ENCODE results near the gene GNAI2.
A peak's percentile ranks its signal among the peaks of the same experiment; 100 is the strongest.

Gene GNAI2

DNA sequence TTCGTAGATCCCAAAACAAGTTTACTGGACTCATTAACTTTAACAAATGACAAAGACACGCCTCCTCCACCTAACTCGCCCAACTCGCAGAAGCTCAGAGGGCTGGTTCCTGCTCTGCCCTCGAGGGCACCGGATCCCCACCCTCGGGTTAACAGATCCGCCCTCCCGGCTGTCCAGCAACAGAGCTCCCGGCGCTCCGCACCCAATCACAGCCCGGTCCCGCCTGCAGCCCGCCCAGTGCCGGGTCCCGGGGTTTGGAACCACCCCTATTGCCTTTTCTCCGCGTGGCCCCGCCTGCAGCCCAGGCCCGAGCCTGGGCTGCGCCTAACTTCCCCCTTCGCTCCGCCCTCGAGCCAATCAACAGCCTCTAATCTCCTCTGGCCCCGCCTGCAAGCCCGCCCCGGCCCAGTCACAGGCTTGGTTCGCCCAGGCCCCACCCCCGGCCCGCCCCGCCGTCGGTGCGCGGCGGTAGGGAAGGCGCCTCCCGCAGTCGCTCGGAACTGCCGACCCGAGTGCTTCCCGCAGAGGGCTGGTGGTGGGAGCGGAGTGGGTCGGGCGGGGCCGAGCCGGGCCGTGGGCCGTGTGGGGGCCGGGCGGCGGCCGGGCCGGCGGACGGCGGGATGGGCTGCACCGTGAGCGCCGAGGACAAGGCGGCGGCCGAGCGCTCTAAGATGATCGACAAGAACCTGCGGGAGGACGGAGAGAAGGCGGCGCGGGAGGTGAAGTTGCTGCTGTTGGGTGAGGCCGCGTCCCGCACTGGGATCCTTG lies at the start of gene GNAI2:
TSS of gene GNAI2 (plus strand) at position 489 of the 768 bp plus-strand sequence. CDS start at position 621, 132 bp downstream.
- DNase-seq (ENCODE audit: low read depth in 2 of 2) = peak; percentile 98 to 99

DNA sequence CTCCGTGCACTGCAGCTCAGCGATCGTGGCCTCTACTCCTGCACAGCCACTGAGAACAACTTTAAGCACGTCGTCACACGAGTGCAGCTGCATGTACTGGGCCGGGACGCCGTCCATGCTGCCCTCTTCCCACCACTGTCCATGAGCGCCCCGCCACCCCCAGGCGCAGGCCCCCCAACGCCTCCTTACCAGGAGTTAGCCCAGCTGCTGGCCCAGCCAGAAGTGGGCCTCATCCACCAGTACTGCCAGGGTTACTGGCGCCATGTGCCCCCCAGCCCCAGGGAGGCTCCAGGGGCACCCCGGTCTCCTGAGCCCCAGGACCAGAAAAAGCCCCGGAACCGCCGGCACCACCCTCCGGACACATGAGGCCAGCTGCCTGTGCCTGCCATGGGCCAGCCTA lies 48.3 kb upstream of the GNAI2 start:
- no peak for DNase-seq (ENCODE audit: low read depth in 2 of 2)

DNA sequence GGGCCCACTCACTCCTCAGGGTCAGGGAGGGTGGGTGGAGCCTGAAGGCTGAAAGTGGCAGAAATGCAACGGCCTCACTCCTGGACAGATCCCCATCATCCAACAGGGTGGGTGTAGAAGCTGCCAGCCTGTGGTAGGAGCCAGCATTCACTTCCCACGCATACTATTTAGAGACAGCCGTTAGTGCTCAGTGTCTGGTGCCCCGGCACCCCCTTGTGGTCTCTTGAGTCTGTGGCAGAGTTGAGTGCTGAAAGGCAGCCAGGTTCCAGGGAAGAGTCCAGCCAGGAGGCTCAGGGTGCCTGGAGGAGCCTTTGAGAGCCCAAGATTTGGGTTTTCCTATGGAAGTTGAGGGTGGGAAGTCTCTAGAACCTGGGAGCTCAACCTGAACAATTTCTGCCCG lies 46.7 kb upstream of the GNAI2 start:
- DNase-seq (ENCODE audit: low read depth in 2 of 2) = no peak

- no peak for DNase-seq (ENCODE audit: low read depth in 2 of 2)
Observed at GRCh38 chr3:50189989-50190388, 46.0 kb upstream of the GNAI2 start.

- DNase-seq (ENCODE audit: low read depth in 2 of 2) = no peak
Observed at GRCh38 chr3:50190936-50191660, 44.9 kb upstream of the GNAI2 start, which contains the start of gene GNAT1. GNAT1 (plus strand) TSS chr3:50191610; CDS start chr3:50191726, 116 bp downstream.

- no peak for DNase-seq (ENCODE audit: low read depth in 2 of 2)
Observed at GRCh38 chr3:50192124-50192523, 43.9 kb upstream of the GNAI2 start.

- peak; percentile 76 to 82 for DNase-seq (ENCODE audit: low read depth in 2 of 2)
Observed at GRCh38 chr3:50192689-50193141, 43.3 kb upstream of the GNAI2 start.

- DNase-seq (ENCODE audit: low read depth in 2 of 2) = no peak
Observed at GRCh38 chr3:50193286-50193685, 42.7 kb upstream of the GNAI2 start.

DNA sequence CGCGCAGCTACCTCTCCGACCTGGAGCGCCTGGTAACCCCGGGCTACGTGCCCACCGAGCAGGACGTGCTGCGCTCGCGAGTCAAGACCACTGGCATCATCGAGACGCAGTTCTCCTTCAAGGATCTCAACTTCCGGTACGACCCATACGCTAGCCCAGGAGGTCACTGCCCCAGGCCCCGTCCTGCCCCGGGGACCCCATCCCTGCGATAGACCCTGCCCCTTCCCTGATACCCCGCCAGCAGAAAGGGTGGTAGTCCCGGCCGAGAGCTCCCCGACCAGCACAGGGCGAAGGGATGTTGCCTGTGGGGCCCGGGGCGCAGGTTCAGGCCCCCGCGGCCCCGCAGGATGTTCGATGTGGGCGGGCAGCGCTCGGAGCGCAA lies 42.3 kb upstream of the GNAI2 start:
- no peak for DNase-seq (ENCODE audit: low read depth in 2 of 2)

- DNase-seq (ENCODE audit: low read depth in 2 of 2) = peak; percentile 65 to 69
Observed at GRCh38 chr3:50194128-50194902, 41.7 kb upstream of the GNAI2 start.

- DNase-seq (ENCODE audit: low read depth in 2 of 2) = peak in 1 of 2 donors; percentile 24
Observed at GRCh38 chr3:50194903-50195500, 41.0 kb upstream of the GNAI2 start.

DNA sequence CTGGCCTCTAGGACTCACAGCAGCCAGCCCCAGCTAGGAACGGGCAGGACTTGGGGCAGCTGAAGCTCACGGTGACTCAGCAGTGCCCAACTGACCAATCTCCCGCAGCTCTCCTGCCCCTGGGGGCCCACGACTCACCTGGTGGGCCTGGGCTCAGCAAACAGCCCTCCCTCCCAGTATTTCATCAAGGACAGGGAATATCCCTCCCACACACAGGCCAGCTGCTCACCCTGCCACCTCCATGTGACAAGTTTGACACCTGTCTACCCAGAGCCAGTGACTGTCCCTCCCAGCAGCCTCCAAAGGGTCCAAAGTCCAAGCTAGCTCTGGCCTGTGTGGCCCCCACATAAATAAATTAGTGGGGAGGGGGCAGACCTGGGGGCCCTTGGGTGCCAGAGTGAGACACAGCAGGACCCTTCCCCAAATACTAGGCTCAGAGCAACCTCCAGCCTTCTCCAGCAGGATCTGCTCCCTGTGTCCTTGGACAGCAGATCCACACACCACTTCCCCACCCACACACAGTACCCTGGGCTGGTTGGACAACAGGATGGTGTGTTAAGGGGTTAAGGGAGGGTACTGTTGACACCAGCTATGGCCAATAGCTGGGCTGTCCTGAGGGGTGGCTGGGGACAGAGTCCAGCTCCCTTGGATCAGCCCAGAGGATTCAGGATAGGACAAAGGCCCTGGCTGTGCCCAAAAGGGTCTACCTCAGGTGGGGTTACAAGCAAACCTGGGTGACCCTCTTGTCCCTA lies 40.3 kb upstream of the GNAI2 start:
- DNase-seq (ENCODE audit: low read depth in 2 of 2) = no peak

DNA sequence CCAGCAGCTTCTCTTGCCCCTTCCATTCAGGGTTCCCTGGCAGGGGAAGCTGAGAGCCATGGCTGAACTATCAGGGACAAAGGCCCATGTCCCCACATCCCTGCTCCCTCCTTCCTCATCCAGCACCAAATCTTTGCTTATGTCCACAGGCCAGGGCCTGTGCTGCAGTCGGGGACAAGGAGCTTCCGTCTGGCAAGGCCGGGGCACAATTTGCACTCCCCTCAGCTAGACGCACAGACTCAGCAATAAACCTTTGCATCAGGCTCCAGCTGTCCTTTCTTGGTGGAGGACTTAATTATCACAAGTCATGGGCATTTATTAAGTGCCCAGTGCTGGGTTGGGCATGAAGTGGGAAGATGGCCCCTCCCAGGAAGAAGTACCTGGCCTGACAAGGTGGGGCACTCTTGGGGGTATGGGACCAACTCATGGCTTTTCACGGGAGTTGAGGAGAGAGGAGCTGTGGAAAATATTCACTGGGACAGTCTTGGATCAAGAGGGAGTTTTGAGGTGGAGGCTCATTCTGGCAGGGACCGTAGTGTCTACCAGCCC lies 39.7 kb upstream of the GNAI2 start:
- DNase-seq (ENCODE audit: low read depth in 2 of 2) = no peak

GRCh38 chr3:50201573-50202315 lies 34.3 kb upstream of the GNAI2 start:
- no peak for DNase-seq (ENCODE audit: low read depth in 2 of 2)

- no peak for DNase-seq (ENCODE audit: low read depth in 2 of 2)
Observed at GRCh38 chr3:50202353-50203112, 33.5 kb upstream of the GNAI2 start.

DNA sequence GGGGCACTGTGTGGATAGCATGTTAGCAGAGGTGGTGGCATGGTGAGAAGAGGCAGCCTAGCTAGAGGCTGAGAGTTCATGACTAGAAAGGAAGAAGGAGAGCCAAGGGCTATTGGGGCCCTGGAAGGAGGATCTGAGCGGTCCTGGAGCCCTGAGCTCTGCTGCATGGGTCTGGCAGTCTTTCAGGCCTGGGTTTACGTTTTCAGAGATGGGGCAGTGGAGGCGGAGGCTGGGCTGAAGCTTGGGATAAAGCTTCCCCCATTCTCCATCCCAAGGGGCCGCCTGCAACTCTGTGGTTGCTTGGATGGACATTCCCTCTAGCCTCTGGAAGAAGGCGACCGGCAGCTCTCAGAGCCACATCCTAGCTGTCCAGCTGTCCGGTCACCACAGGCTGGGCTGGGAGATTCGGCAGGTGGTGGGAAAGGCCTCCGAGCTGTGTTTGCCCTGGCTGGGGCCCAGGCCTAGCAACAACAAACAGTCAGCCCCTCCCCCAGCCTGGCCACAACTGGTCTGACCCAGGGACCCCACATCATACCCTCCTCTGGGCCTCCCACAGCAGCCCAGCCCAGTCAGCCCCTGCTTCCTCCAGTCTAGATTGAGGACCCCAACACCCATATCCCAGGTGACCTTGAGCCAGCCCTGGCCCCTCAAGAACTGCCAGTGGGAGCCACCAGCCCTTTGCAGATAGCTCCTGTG lies 32.7 kb upstream of the GNAI2 start:
- DNase-seq (ENCODE audit: low read depth in 2 of 2) = no peak

GRCh38 chr3:50203809-50204803 lies 31.9 kb upstream of the GNAI2 start:
- no peak for DNase-seq (ENCODE audit: low read depth in 2 of 2)
